Activated naive CD4-positive, alpha-beta T cell treated with anti-CD3 and anti-CD28 coated beads for 36 hours (primary cell): ENCODE measurements around the gene PIK3R2. TPM values are rescaled to one million over a fixed set of nuclear protein-coding genes. Genes with fewer than 3 reads are reported as not detected.
A peak's percentile ranks its signal among the peaks of the same experiment; 100 is the strongest.

Source experiments
- CTCF ChIA-PET: fragments of 350-600 bp; sonication (Branson Sonifier 250); formaldehyde crosslinking; loops from one replicate; lab custom pipeline; 2021; ENCODE audit warnings: antibody characterized with exemption; lab: Charles Lee
- DNase-seq: peaks from one replicate; pipeline ENCODE4 v3.0.0-alpha.2; 2020
- H3K27ac Mint-ChIP-seq: one replicate; pipeline ENCODE4 v1.8.0; 2021; ENCODE audit warnings: mild to moderate bottlenecking, mixed read lengths
- H3K27me3 Mint-ChIP-seq: one replicate; pipeline ENCODE4 v1.8.0; 2021; ENCODE audit warnings: low read depth, mixed read lengths
- H3K36me3 Mint-ChIP-seq: one replicate; pipeline ENCODE4 v1.8.0; 2021; ENCODE audit warnings: low read depth, mixed read lengths
- H3K4me1 Mint-ChIP-seq: one replicate; pipeline ENCODE4 v1.8.0; 2021; ENCODE audit warnings: low read depth, mixed read lengths
- H3K4me3 Mint-ChIP-seq: one replicate; pipeline ENCODE4 v1.8.0; 2021; ENCODE audit warnings: mild to moderate bottlenecking, moderate library complexity, mixed read lengths
- H3K9me3 Mint-ChIP-seq: one replicate; pipeline ENCODE4 v1.8.0; 2021; ENCODE audit warnings: mixed read lengths
- intact Hi-C: fragments of 100-400 bp; cut with micrococcal nuclease; formaldehyde crosslinking; loops from one replicate; pipeline ENCODE4 v1.15.1; 2023
- total RNA-seq, 2 experiments: library from RNA; stranded (reverse); gene quantifications; one replicate each; pipeline ENCODE4 v1.2.3, GENCODE V29; 2021

PIK3R2 gene
- total RNA-seq, 2 experiments from 2014 or later, result 16.1 to 16.3 TPM

- intact Hi-C loops, result no loop called here
- Mint-ChIP-seq H3K4me1 (no peaks in the 10 kb centered on the region), H3K4me3 (no peak overlapping the region), H3K36me3 (peaks cover 16% of the 10 kb centered on the region), H3K27ac (no peak overlapping the region), H3K9me3 (no peaks in the 10 kb centered on the region), H3K27me3 (no peaks in the 10 kb centered on the region)
- CTCF ChIA-PET, result interaction anchor here (0.7 to 1.0 kb wide), 2 partner anchors 15 to 19 kb away, joined by 3 read pairs; no protein-coding TSS in a partner anchor
- DNase-seq, result no peak
These were observed 24.9 kb upstream of the PIK3R2 start for GRCh38 chr19:18128044-18128443.

- no peaks in the 10 kb centered on the region for H3K4me1 Mint-ChIP-seq
- DNase-seq, result no peak
- H3K27ac Mint-ChIP-seq, result no peak overlapping the region
- peaks cover 14% of the 10 kb centered on the region for H3K36me3 Mint-ChIP-seq
- H3K9me3 Mint-ChIP-seq, result no peaks in the 10 kb centered on the region
- no peaks in the 10 kb centered on the region for H3K27me3 Mint-ChIP-seq
- no peak overlapping the region for H3K4me3 Mint-ChIP-seq
- CTCF ChIA-PET, result interaction anchor here (1.0 kb wide), 1 partner anchor 20 kb away, joined by 3 read pairs; no protein-coding TSS in a partner anchor
- intact Hi-C loops, result no loop called here
These were observed 24.2 kb upstream of the PIK3R2 start for GRCh38 chr19:18128805-18129204.

GRCh38 chr19:18130523-18131242 lies 22.3 kb upstream of the PIK3R2 start:
- Mint-ChIP-seq H3K4me1 (no peaks in the 10 kb centered on the region), H3K27ac (no peak overlapping the region), H3K36me3 (peaks cover 13% of the 10 kb centered on the region), H3K27me3 (no peaks in the 10 kb centered on the region), H3K9me3 (no peaks in the 10 kb centered on the region), H3K4me3 (no peak overlapping the region)
- intact Hi-C loops, result no loop called here
- DNase-seq, result no peak
- CTCF ChIA-PET, result no interaction called here

- Mint-ChIP-seq H3K27ac (no peak overlapping the region), H3K27me3 (no peaks in the 10 kb centered on the region), H3K4me3 (no peak overlapping the region), H3K36me3 (peaks cover 12% of the 10 kb centered on the region), H3K9me3 (no peaks in the 10 kb centered on the region), H3K4me1 (no peaks in the 10 kb centered on the region)
- DNase-seq, result no peak
- CTCF ChIA-PET, result no interaction called here
- intact Hi-C loops, result no loop called here
These were observed 20.9 kb upstream of the PIK3R2 start for GRCh38 chr19:18131841-18132596.

GRCh38 chr19:18135712-18136584 lies 17.0 kb upstream of the PIK3R2 start:
- CTCF ChIA-PET, result interaction anchor here (1.4 kb wide), 1 partner anchor 116 kb away, joined by 4 read pairs; no protein-coding TSS in a partner anchor
- no peak for DNase-seq
- H3K4me1 Mint-ChIP-seq, result no peaks in the 10 kb centered on the region
- peaks cover 2% of the 10 kb centered on the region for H3K9me3 Mint-ChIP-seq
- no peaks in the 10 kb centered on the region for H3K27me3 Mint-ChIP-seq
- H3K36me3 Mint-ChIP-seq, result peaks cover 14% of the 10 kb centered on the region
- H3K4me3 Mint-ChIP-seq, result no peak overlapping the region
- H3K27ac Mint-ChIP-seq, result no peak overlapping the region
- intact Hi-C loops, result no loop called here

GRCh38 chr19:18137242-18137641 lies 15.7 kb upstream of the PIK3R2 start:
- peaks cover 16% of the 10 kb centered on the region for H3K36me3 Mint-ChIP-seq
- H3K9me3 Mint-ChIP-seq, result peaks cover 2% of the 10 kb centered on the region
- CTCF ChIA-PET, result interaction anchor here (0.6 to 1.4 kb wide), 2 partner anchors 51 to 114 kb away, joined by 3 to 4 read pairs; partner anchors contain the start of gene IL12RB1
- no peak for DNase-seq
- H3K4me3 Mint-ChIP-seq, result no peak overlapping the region
- no peaks in the 10 kb centered on the region for H3K27me3 Mint-ChIP-seq
- no peak overlapping the region for H3K27ac Mint-ChIP-seq
- H3K4me1 Mint-ChIP-seq, result no peaks in the 10 kb centered on the region
- intact Hi-C loops, result no loop called here

- peaks cover 16% of the 10 kb centered on the region for H3K36me3 Mint-ChIP-seq
- intact Hi-C loops, result no loop called here
- no peak for DNase-seq
- no peak overlapping the region for H3K4me3 Mint-ChIP-seq
- H3K9me3 Mint-ChIP-seq, result peaks cover 2% of the 10 kb centered on the region
- no peaks in the 10 kb centered on the region for H3K4me1 Mint-ChIP-seq
- CTCF ChIA-PET, result interaction anchor here (0.6 to 1.4 kb wide), 4 partner anchors 15 to 114 kb away, joined by 3 to 5 read pairs (median 4); partner anchors contain the start of gene PIK3R2
- no peaks in the 10 kb centered on the region for H3K27me3 Mint-ChIP-seq
- H3K27ac Mint-ChIP-seq, result no peak overlapping the region
These were observed 15.2 kb upstream of the PIK3R2 start for GRCh38 chr19:18137657-18138339.

GRCh38 chr19:18140473-18140872 lies 12.5 kb upstream of the PIK3R2 start:
- Mint-ChIP-seq H3K27ac (no peak overlapping the region), H3K36me3 (peaks cover 23% of the 10 kb centered on the region), H3K4me1 (no peaks in the 10 kb centered on the region), H3K9me3 (peaks cover 2% of the 10 kb centered on the region), H3K27me3 (no peaks in the 10 kb centered on the region), H3K4me3 (no peak overlapping the region)
- intact Hi-C loops, result no loop called here
- CTCF ChIA-PET, result interaction anchor here (1.5 kb wide), 1 partner anchor 11 kb away, joined by 5 read pairs; no protein-coding TSS in a partner anchor
- no peak for DNase-seq

GRCh38 chr19:18141031-18141430 lies 11.9 kb upstream of the PIK3R2 start:
- Mint-ChIP-seq H3K4me3 (no peak overlapping the region), H3K4me1 (no peaks in the 10 kb centered on the region), H3K27ac (no peak overlapping the region), H3K27me3 (no peaks in the 10 kb centered on the region), H3K36me3 (peaks cover 23% of the 10 kb centered on the region), H3K9me3 (peaks cover 2% of the 10 kb centered on the region)
- intact Hi-C loops, result no loop called here
- DNase-seq, result no peak
- CTCF ChIA-PET, result interaction anchor here (1.5 kb wide), 1 partner anchor 10 kb away, joined by 5 read pairs; no protein-coding TSS in a partner anchor

GRCh38 chr19:18143902-18144301 lies 9.1 kb upstream of the PIK3R2 start:
- DNase-seq, result no peak
- CTCF ChIA-PET, result no interaction called here
- Mint-ChIP-seq H3K27ac (peak overlapping the region; percentile 31), H3K9me3 (peaks cover 2% of the 10 kb centered on the region), H3K27me3 (no peaks in the 10 kb centered on the region), H3K36me3 (peaks cover 26% of the 10 kb centered on the region), H3K4me1 (no peaks in the 10 kb centered on the region), H3K4me3 (no peak overlapping the region)
- intact Hi-C loops, result no loop called here

GRCh38 chr19:18144361-18144760 lies 8.6 kb upstream of the PIK3R2 start:
- Mint-ChIP-seq H3K27me3 (no peaks in the 10 kb centered on the region), H3K4me1 (no peaks in the 10 kb centered on the region), H3K9me3 (peaks cover 2% of the 10 kb centered on the region), H3K4me3 (no peak overlapping the region), H3K36me3 (peaks cover 24% of the 10 kb centered on the region), H3K27ac (peak overlapping the region; percentile 31)
- CTCF ChIA-PET, result no interaction called here
- no peak for DNase-seq
- intact Hi-C loops, result no loop called here
